Measurements from ENCODE around the gene TP53BP1. TPM values are rescaled to one million over a fixed set of nuclear protein-coding genes. Genes with fewer than 3 reads are reported as not detected.
A peak's percentile ranks its signal among the peaks of the same experiment; 100 is the strongest.

TP53BP1 gene
- polyA plus RNA-seq, 1 donor from 2014 or later, result 10.7 TPM

DNA sequence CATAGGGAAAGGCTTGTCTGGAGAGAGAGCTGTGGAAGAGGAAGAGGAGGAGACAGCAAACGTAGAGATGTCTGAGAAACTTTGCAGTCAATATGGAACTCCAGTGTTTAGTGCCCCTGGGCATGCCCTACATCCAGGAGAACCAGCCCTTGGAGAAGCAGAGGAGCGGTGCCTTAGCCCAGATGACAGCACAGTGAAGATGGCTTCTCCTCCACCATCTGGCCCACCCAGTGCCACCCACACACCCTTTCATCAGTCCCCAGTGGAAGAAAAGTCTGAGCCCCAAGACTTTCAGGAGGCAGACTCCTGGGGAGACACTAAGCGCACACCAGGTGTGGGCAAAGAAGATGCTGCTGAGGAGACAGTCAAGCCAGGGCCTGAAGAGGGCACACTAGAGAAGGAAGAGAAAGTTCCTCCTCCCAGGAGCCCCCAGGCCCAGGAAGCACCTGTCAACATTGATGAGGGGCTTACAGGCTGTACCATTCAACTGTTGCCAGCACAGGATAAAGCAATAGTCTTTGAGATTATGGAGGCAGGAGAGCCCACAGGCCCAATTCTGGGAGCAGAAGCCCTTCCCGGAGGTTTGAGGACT lies 31.4 kb upstream of the TP53BP1 start:
- no peak overlapping the region for H3K4me3 Mint-ChIP-seq
- H3K36me3 Mint-ChIP-seq, result no peaks in the 10 kb centered on the region
- no peaks in the 10 kb centered on the region for H3K9me3 Mint-ChIP-seq
- H3K27ac Mint-ChIP-seq, result no peak overlapping the region
- peaks cover 0 to 11% (median 6%) of the 10 kb centered on the region in 3 donors for H3K4me1 Mint-ChIP-seq
- peaks cover 16% of the 10 kb centered on the region for H3K27me3 Mint-ChIP-seq

DNA sequence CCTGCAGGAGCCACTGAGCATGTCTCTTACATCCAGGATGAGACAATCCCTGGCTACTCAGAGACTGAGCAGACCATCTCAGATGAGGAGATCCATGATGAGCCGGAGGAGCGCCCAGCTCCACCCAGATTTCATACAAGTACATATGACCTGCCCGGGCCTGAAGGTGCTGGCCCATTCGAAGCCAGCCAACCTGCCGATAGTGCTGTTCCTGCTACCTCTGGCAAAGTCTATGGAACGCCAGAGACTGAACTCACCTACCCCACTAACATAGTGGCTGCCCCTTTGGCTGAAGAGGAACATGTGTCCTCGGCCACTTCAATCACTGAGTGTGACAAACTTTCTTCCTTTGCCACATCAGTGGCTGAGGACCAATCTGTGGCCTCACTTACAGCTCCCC lies 30.7 kb upstream of the TP53BP1 start:
- Mint-ChIP-seq H3K27ac (no peak overlapping the region), H3K36me3 (no peaks in the 10 kb centered on the region), H3K27me3 (peaks cover 23% of the 10 kb centered on the region), H3K4me3 (no peak overlapping the region), H3K4me1 (peaks cover 0 to 11% (median 6%) of the 10 kb centered on the region in 3 donors), H3K9me3 (no peaks in the 10 kb centered on the region)

DNA sequence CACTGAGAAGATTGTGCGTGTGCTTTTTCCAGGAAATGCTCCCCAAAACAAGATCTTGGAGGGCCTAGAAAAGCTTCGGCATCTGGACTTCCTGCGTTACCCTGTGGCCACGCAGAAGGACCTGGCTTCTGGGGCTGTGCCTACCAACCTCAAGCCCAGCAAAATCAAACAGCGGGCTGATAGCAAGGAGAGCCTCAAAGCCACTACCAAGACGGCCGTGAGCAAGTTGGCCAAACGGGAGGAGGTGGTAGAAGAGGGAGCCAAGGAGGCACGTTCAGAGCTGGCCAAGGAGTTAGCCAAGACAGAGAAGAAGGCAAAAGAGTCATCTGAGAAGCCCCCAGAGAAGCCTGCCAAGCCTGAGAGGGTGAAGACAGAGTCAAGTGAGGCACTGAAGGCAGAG lies 29.3 kb upstream of the TP53BP1 start:
- Mint-ChIP-seq H3K4me1 (peaks cover 0 to 13% (median 6%) of the 10 kb centered on the region in 3 donors), H3K4me3 (no peak overlapping the region), H3K27me3 (peaks cover 36% of the 10 kb centered on the region), H3K27ac (no peak overlapping the region), H3K36me3 (no peaks in the 10 kb centered on the region), H3K9me3 (no peaks in the 10 kb centered on the region)

DNA sequence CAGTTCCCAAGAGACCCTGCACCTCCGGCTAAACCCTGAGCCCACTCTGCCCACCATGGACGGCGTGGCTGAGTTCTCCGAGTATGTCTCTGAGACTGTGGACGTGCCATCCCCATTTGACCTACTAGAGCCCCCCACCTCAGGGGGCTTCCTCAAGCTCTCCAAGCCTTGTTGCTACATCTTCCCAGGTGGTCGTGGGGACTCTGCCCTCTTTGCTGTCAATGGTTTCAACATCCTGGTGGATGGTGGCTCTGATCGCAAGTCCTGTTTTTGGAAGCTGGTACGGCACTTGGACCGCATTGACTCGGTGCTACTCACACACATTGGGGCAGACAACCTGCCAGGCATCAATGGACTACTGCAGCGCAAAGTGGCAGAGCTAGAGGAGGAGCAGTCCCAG lies 28.5 kb upstream of the TP53BP1 start:
- Mint-ChIP-seq H3K4me3 (no peak overlapping the region), H3K27ac (no peak overlapping the region), H3K27me3 (peaks cover 42% of the 10 kb centered on the region), H3K4me1 (peaks cover 0 to 15% (median 6%) of the 10 kb centered on the region in 3 donors), H3K36me3 (no peaks in the 10 kb centered on the region), H3K9me3 (no peaks in the 10 kb centered on the region)

DNA sequence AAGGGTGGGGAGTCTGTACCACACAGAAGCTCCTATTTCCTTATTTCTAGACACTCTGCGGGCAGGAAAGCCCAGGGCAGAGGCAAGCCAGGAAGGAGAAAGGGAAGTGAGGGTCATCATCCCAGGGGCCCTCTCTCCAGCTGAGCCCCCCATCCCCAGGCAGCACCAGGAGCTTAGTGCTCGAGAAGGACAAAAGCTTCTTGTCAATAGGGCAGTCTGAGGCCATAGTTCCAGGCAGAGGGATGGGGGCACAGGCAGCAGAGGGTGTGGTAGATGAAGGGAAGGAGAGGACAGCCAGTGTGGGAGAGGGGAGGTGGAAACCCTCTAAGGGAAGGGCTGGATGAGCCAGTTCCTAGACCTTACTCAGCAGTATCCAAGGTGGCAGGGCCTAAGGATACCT lies 27.2 kb upstream of the TP53BP1 start:
- H3K36me3 Mint-ChIP-seq, result no peaks in the 10 kb centered on the region
- H3K4me1 Mint-ChIP-seq, result peaks cover 0 to 11% (median 1%) of the 10 kb centered on the region in 3 donors
- H3K4me3 Mint-ChIP-seq, result no peak overlapping the region
- no peaks in the 10 kb centered on the region for H3K9me3 Mint-ChIP-seq
- H3K27me3 Mint-ChIP-seq, result peaks cover 49% of the 10 kb centered on the region
- H3K27ac Mint-ChIP-seq, result no peak overlapping the region

DNA sequence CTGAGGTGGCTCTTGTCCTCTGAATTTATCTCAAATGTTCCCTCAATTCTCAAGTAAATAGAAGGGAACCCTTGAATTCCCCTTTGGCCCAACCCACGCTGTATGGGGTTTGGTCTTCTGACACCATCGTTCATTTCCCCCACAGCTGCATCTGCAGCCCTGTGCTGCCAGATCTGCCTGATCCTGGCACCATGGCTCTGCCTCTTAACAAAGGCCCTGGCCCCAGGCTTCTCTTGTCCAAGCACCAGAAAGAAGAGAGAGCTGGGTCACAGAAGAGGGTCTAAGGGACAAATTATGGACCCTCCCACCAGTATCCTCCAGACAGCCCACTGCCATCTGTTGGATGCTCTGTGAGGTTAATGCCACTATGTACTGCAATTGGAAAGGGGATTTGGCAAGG lies 26.2 kb upstream of the TP53BP1 start:
- Mint-ChIP-seq H3K4me1 (peaks cover 0 to 5% (median 0%) of the 10 kb centered on the region in 3 donors), H3K36me3 (no peaks in the 10 kb centered on the region), H3K27ac (peak overlapping the region in 1 of 3 donors; percentile 90), H3K9me3 (no peaks in the 10 kb centered on the region), H3K27me3 (peaks cover 49% of the 10 kb centered on the region), H3K4me3 (no peak overlapping the region)

DNA sequence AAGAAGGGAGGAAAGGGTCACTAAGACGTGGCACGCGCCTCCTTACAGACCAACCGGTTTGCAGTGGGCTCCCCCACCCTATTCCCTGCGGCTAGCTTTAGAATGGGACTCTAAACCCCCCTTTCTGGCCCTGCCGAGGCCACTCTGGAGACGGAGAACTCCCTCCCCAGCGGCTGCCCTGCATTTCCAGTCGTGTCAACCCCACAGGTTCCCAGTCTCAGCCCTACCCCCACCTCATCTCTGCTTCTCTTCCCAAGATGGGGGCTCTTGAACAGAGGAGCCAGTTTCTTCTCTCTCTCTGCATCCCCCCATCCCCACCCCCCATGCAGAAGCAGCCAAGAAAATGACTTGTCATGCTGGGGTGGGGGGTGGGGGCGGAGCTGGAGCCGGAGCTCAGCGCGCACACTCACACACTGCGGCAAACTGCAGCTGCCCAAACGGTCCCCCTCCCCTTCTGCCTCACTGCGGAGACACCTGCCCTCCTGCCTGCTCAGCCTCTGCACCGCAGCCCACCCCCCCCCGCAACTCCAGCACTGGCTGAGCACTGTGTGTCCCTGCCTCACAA lies 25.3 kb upstream of the TP53BP1 start:
- H3K9me3 Mint-ChIP-seq, result no peaks in the 10 kb centered on the region
- H3K4me3 Mint-ChIP-seq, result peak overlapping the region in 2 of 4 donors; percentile 77 to 84
- peaks cover 0 to 3% (median 0%) of the 10 kb centered on the region in 3 donors for H3K4me1 Mint-ChIP-seq
- H3K36me3 Mint-ChIP-seq, result no peaks in the 10 kb centered on the region
- no peak overlapping the region for H3K27ac Mint-ChIP-seq
- H3K27me3 Mint-ChIP-seq, result peaks cover 49% of the 10 kb centered on the region

DNA sequence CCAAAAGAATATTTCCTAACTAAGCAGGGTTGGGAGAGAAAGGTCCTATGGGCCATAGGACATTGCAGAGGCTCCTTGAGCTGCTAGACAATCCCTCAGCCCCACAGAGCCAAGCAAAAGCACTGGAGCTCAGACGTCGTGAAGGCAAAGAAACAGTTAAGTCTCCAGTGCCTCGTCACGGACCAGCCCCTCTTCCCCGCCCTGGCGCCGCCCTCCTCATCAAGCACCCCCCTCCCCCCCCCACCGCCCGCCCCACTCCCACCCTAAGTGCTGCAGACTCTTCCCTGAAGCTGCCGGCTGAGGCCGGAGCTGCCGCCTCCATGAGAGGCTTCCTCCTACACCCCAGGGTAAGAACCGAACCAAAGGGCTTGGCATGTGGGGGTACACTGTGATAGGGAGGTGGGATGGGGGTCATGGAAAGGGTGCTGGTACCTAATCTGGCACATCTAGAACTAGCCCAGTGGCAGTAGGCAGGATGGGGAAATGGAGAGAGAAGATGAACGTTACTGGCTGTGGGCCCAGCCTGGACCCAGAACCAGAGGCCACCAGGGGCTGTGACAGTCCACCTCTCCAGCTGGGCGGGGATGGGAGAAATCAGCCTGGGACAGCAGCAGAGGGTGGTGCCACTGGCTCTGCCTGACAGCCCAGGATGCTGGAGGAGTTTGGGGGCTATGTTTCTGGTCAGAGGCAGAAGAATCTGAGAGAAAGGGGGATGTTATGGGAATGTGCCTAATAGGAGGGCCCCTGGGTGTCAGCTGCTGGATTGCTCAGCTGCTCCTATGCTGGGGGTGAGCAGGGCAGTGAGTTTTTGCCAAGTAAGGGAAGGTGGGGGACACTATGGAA lies 24.6 kb upstream of the TP53BP1 start, which contains the start of gene MAP1A:
TSS of gene MAP1A (plus strand) at position 255 of the 843 bp plus-strand sequence. CDS start 3,866 bp downstream, outside the sequence.
- H3K27ac Mint-ChIP-seq, result peak within 1 kb of the TSS in 1 of 3 donors; percentile 94
- no peaks in the 10 kb centered on the region for H3K36me3 Mint-ChIP-seq
- peaks cover 0 to 3% (median 0%) of the 10 kb centered on the region in 3 donors for H3K4me1 Mint-ChIP-seq
- no peaks in the 10 kb centered on the region for H3K9me3 Mint-ChIP-seq
- H3K4me3 Mint-ChIP-seq, result peak within 1 kb of the TSS in 2 of 4 donors; percentile 77 to 84
- H3K27me3 Mint-ChIP-seq, result peaks cover 49% of the 10 kb centered on the region

DNA sequence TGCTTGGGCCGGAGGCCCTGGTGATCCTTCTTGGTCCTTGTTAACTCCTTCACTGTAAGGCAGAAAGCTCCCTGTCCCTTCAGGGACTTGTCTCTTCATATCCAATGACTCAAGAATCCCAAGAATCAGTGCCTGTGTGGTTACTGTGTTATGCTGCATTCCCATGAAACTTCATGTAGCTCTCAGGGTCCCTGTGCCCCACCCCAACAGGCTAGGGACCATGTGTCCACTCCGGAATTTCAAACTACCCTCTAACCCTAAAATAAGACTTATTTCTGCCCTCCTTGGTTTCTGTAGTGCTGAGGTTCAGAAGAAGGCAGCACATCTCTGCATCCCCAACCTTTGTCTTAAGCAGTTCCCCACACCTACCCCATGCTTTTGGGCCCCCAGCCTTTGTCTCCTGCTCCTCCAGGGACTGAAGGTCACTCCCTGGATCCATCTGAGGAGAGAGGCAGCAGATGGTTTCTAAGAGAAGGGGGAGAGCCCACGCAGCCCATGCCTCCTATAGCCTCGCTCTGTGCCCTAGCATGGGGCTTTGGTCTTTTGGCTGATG lies 23.9 kb upstream of the TP53BP1 start:
- Mint-ChIP-seq H3K4me1 (peaks cover 0 to 3% (median 0%) of the 10 kb centered on the region in 3 donors), H3K9me3 (no peaks in the 10 kb centered on the region), H3K4me3 (peak overlapping the region in 1 of 4 donors; percentile 75), H3K27me3 (peaks cover 49% of the 10 kb centered on the region), H3K36me3 (no peaks in the 10 kb centered on the region), H3K27ac (no peak overlapping the region)

DNA sequence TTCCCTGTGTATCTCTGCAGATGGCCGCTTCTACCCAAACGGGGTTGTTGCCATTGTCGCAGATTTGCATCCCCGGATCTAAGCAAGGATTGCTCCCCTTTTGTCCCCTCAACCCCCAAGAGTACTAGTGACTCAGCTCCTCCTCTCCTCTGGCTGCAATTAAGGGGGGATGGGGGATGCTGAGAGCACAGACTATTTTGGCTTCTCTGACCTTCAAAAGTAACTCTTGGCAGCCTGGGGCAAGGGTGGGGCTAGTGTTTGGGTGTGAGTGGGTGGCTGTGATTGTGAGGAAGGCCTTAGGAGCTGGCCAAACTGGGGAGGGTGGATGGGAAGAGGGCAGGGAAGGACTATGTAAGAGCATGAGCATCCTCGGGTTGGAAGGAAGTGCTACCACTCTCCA lies 23.2 kb upstream of the TP53BP1 start:
- H3K27me3 Mint-ChIP-seq, result peaks cover 48% of the 10 kb centered on the region
- H3K27ac Mint-ChIP-seq, result peak overlapping the region in 2 of 3 donors; percentile 33 to 94
- no peaks in the 10 kb centered on the region for H3K9me3 Mint-ChIP-seq
- H3K36me3 Mint-ChIP-seq, result no peaks in the 10 kb centered on the region
- H3K4me3 Mint-ChIP-seq, result no peak overlapping the region
- peaks cover 4 to 8% (median 4%) of the 10 kb centered on the region in 3 donors for H3K4me1 Mint-ChIP-seq

DNA sequence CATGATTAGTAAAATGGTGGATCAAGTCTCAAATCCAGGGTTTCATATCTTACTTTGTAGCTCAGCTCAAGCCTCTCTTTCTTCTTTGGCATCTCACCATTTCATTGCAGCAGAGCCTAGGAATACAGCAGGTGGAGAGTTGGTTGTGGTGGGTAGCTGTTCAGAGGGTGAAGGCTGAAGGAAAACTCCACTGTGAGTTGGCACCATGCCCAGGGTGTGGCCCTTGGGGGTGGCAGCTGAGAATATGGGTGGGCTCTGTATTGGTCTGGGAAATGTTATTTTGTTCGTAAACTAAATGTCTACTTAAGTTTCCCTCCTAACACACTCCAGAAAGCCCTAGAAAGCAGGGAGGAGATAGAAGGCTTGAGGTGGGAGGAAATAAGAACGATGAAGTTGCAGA lies 22.8 kb upstream of the TP53BP1 start:
- H3K27me3 Mint-ChIP-seq, result peaks cover 48% of the 10 kb centered on the region
- peak overlapping the region in 1 of 4 donors; percentile 53 for H3K4me3 Mint-ChIP-seq
- H3K36me3 Mint-ChIP-seq, result no peaks in the 10 kb centered on the region
- peaks cover 7 to 11% (median 7%) of the 10 kb centered on the region in 3 donors for H3K4me1 Mint-ChIP-seq
- H3K27ac Mint-ChIP-seq, result peak overlapping the region in 1 of 3 donors; percentile 94
- H3K9me3 Mint-ChIP-seq, result no peaks in the 10 kb centered on the region

DNA sequence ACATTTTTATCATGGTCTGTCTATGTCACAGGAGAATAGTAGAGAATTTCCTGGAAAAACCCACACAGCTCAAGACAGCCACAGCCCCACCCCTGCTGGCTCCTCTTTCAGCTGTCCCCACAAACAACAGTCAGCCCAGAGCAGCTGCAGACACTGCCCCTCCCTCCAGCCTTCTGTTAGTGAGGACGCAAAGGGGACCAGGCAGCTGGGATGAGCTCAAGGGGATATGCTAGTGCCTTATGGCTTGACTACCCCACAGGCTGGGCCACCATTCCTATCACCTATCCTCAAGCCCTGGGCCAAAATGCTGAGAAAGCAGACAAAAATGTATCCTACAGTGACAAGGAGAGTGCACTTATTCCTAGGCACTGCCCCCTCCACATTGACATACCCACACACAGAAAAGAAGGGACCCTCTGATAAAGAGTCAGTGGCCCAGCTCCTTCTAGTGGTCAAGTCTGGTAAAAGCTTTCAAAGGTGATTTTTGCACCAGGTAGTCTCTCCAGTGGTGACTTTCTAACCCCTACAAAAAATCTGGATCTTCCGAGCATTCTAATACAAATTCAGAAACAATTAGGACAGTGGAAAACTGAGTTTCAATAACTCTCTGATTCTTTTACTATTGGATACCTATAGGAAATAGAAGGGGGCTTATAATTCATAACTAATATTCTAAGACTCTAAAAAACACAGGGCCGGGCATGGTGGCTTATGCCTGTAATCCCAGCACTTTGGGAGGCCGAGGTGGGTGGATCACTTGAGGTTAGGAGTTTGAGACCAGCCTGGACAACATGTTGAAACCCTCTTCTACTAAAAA lies 21.5 kb upstream of the TP53BP1 start:
- Mint-ChIP-seq H3K27ac (no peak overlapping the region), H3K27me3 (peaks cover 41% of the 10 kb centered on the region), H3K36me3 (peaks cover 1% of the 10 kb centered on the region), H3K9me3 (no peaks in the 10 kb centered on the region), H3K4me1 (peaks cover 12 to 16% (median 16%) of the 10 kb centered on the region in 3 donors), H3K4me3 (no peak overlapping the region)

DNA sequence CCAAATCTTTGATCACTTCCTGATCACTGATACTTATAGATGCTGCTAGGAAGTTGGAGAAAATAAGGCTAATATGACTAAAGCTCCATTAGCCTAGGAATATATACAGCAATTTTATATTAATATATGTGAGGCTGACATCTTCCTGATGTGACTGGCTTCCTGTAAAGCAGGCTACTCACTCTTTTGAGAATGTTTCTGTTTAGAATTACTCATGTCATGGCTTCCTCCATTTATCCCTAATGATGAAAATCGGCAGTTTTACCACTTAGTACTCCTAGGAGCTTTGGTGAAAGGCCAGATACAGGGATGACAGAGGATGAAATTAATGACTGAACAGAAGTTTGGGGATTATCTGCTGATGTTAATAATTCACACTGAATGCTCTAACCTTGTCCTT lies 20.6 kb upstream of the TP53BP1 start:
- Mint-ChIP-seq H3K9me3 (no peaks in the 10 kb centered on the region), H3K4me1 (peaks cover 12 to 16% (median 16%) of the 10 kb centered on the region in 3 donors), H3K27ac (no peak overlapping the region), H3K4me3 (peak overlapping the region in 1 of 4 donors; percentile 57), H3K36me3 (peaks cover 1% of the 10 kb centered on the region), H3K27me3 (peaks cover 32% of the 10 kb centered on the region)

Measured in IgD-negative memory B cell (primary cell).